A549 (cell line): ENCODE measurements around the gene TDO2.

Experiments used
- BHLHE40 ChIP-seq: IDR thresholded peaks from 2 replicates; pipeline ENCODE4 v1.6.1; 2012; ENCODE audit warnings: low read depth, low read length, inconsistent platforms
- EP300 ChIP-seq, 2 experiments: fragments of >200 bp; sonication (Bioruptor Twin); formaldehyde crosslinking; IDR thresholded peaks; 2 replicates in 1 of 2; 3 replicates in 1 of 2; pipeline ENCODE4 v1.6.1; 2016 to 2017
- FOSL2 ChIP-seq, 2 experiments: fragments of 450-650 bp in 1 of 2; fragments of >200 bp in 1 of 2; sonication (Bioruptor Twin) in 1 of 2; formaldehyde crosslinking; IDR thresholded peaks; 2 replicates each; pipeline versions ENCODE4 v1.5.0 to v1.6.1; 2016 to 2020; ENCODE audit warnings: mild to moderate bottlenecking in 1 of 2, moderate library complexity in 1 of 2
- FOXS1 ChIP-seq: fragments of 250-450 bp; sonication (Bioruptor Pico); IDR thresholded peaks from 2 replicates; pipeline ENCODE4 v1.5.0; 2020; ENCODE audit warnings: mild to moderate bottlenecking, moderate library complexity
- HDAC2 ChIP-seq: fragments of 200-600 bp; sonication (generic); IDR thresholded peaks from 2 replicates; pipeline ENCODE4 v1.6.1; 2016
- JUN ChIP-seq, 2 experiments: fragments of >200 bp; sonication (Bioruptor Twin); formaldehyde crosslinking; IDR thresholded peaks; 2 replicates in 1 of 2; 3 replicates in 1 of 2; pipeline ENCODE4 v1.6.1; 2016 to 2017
- NR3C1 ChIP-seq: fragments of >200 bp; sonication (Bioruptor Twin); formaldehyde crosslinking; IDR thresholded peaks from 3 replicates; pipeline ENCODE4 v1.6.1; 2017
- POLR2A ChIP-seq: IDR thresholded peaks from 2 replicates; pipeline ENCODE4 v1.6.1; 2012; ENCODE audit warnings: mild to moderate bottlenecking, low read length
- POLR2AphosphoS2 ChIP-seq: conservative IDR thresholded peaks from 2 replicates; pipeline ENCODE4 v1.6.1; 2012; ENCODE audit warnings: low read length, improper control_type of control experiment, inconsistent platforms
- SREBF2 ChIP-seq: fragments of 450-650 bp; IDR thresholded peaks from 2 replicates; pipeline ENCODE4 v1.6.1; 2014; ENCODE audit warnings: mild to moderate bottlenecking, moderate library complexity
- ZFP36 ChIP-seq: fragments of 450-650 bp; IDR thresholded peaks from 2 replicates; pipeline ENCODE4 v1.6.1; 2014; ENCODE audit warnings: borderline replicate concordance; ENCODE audit not compliant: partially characterized antibody
- TF ChIP-seq, protein P1 (sequence below): fragments of >200 bp; sonication (Bioruptor Twin); formaldehyde crosslinking; IDR thresholded peaks from 3 replicates; pipeline ENCODE4 v1.5.1; 2016
- TF ChIP-seq, protein P2 (sequence below): IDR thresholded peaks from 2 replicates; pipeline ENCODE4 v1.6.1; 2012

DNA sequence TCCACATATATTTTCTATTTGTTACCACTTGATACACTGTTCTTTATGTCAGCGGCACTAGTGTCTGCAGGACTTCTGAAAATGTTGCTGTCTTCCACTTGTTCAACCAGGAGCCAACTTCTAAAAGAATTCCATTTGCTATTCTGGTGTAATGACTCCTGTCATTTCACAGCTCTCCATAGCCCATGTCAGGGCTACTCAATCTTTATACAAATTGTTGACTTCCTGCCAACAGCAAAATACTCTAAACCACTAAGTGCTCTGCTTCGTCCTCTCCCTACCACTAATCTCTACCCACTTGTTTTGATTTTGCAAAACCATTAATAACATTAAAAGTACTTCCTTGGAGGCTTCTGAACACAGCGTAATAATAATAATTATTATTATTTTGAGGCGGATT is 43.0 kb downstream of the TDO2 start:
- TF ChIP-seq, protein P1, sequence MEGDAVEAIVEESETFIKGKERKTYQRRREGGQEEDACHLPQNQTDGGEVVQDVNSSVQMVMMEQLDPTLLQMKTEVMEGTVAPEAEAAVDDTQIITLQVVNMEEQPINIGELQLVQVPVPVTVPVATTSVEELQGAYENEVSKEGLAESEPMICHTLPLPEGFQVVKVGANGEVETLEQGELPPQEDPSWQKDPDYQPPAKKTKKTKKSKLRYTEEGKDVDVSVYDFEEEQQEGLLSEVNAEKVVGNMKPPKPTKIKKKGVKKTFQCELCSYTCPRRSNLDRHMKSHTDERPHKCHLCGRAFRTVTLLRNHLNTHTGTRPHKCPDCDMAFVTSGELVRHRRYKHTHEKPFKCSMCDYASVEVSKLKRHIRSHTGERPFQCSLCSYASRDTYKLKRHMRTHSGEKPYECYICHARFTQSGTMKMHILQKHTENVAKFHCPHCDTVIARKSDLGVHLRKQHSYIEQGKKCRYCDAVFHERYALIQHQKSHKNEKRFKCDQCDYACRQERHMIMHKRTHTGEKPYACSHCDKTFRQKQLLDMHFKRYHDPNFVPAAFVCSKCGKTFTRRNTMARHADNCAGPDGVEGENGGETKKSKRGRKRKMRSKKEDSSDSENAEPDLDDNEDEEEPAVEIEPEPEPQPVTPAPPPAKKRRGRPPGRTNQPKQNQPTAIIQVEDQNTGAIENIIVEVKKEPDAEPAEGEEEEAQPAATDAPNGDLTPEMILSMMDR: no peak
- no peak for TF ChIP-seq FOXS1 (CRISPR knock-in tag)
- no peak for TF ChIP-seq NR3C1
- no peak for TF ChIP-seq BHLHE40
- TF ChIP-seq POLR2A: no peak
- TF ChIP-seq SREBF2: no peak
- TF ChIP-seq FOSL2 (IDR thresholded peaks at IDR 0.05): no peak
- TF ChIP-seq FOSL2 (CRISPR knock-in tag; IDR thresholded peaks at IDR 0.05): no peak
- no peak for TF ChIP-seq POLR2AphosphoS2
- no peak for TF ChIP-seq EP300 (IDR thresholded peaks at IDR 0.05)
- no peak for TF ChIP-seq HDAC2
- TF ChIP-seq, protein P2, sequence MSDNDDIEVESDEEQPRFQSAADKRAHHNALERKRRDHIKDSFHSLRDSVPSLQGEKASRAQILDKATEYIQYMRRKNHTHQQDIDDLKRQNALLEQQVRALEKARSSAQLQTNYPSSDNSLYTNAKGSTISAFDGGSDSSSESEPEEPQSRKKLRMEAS: no peak
- no peak for TF ChIP-seq ZFP36
- TF ChIP-seq JUN (IDR thresholded peaks at IDR 0.05): no peak
